Measurements from ENCODE around the gene ACAD10. TPM values are rescaled to one million over a fixed set of nuclear protein-coding genes. Genes with fewer than 3 reads are reported as not detected.

The ACAD10 gene
- total and polyA plus RNA-seq, 2 experiments from 2014 or later: 24.2 to 32.5 TPM

GRCh38 chr12:111687952-111688351, 2.1 kb downstream of the ACAD10 start:
- no peaks in the 10 kb centered on the region for H3K27me3 ChIP-seq
- H3K27ac ChIP-seq: no peak overlapping the region
- WGBS (ENCODE audit: low lambda C conversion rate, missing lambda C conversion rate): 94% methylated on average over 10 of the region's 10 CpGs
- no peak overlapping the region for H2AFZ ChIP-seq
- no peaks in the 10 kb centered on the region for H3K9me2 ChIP-seq (replicated peaks; ENCODE audit: insufficient read depth)
- TF ChIP-seq EZH2 (IDR thresholded peaks at IDR 0.05; ENCODE audit: borderline replicate concordance) (no peak), EZH2phosphoT487 (IDR thresholded peaks at IDR 0.05; ENCODE audit: low read depth, severe bottlenecking, unreplicated experiment) (no peak), CTCF (IDR thresholded peaks at IDR 0.05; ENCODE audit: poor library complexity) (no peak)
- H3K4me1 ChIP-seq (ENCODE audit: insufficient read depth): peaks cover 22% of the 10 kb centered on the region
- no peaks in the 10 kb centered on the region for H3K36me3 ChIP-seq (replicated peaks; ENCODE audit: insufficient read depth, low read depth)
- no peaks in the 10 kb centered on the region for H3K9me3 ChIP-seq (ENCODE audit: low read depth)
- no peak for DNase-seq (ENCODE audit: low spot score)
- peaks cover 7% of the 10 kb centered on the region for H4K20me1 ChIP-seq (ENCODE audit: insufficient read depth, poor library complexity, severe bottlenecking)
- H3K79me2 ChIP-seq: peaks cover 41% of the 10 kb centered on the region
- H3K4me2 ChIP-seq: no peak overlapping the region
- H3K4me3 ChIP-seq: no peak overlapping the region

GRCh38 chr12:111691262-111691661, 5.4 kb downstream of the ACAD10 start:
- no peak overlapping the region for H2AFZ ChIP-seq
- H3K4me3 ChIP-seq: no peak overlapping the region
- H3K4me1 ChIP-seq (ENCODE audit: insufficient read depth): peaks cover 10% of the 10 kb centered on the region
- H3K9me3 ChIP-seq (ENCODE audit: low read depth): no peaks in the 10 kb centered on the region
- H4K20me1 ChIP-seq (ENCODE audit: insufficient read depth, poor library complexity, severe bottlenecking): no peaks in the 10 kb centered on the region
- no peak overlapping the region for H3K27ac ChIP-seq
- no peak overlapping the region for H3K4me2 ChIP-seq
- no peak for DNase-seq (ENCODE audit: low spot score)
- no peaks in the 10 kb centered on the region for H3K9me2 ChIP-seq (replicated peaks; ENCODE audit: insufficient read depth)
- peaks cover 12% of the 10 kb centered on the region for H3K79me2 ChIP-seq
- no peaks in the 10 kb centered on the region for H3K36me3 ChIP-seq (replicated peaks; ENCODE audit: insufficient read depth, low read depth)
- WGBS (ENCODE audit: low lambda C conversion rate, missing lambda C conversion rate): 98% methylated on average over 3 of the region's 3 CpGs
- TF ChIP-seq EZH2 (IDR thresholded peaks at IDR 0.05; ENCODE audit: borderline replicate concordance) (no peak), EZH2phosphoT487 (IDR thresholded peaks at IDR 0.05; ENCODE audit: low read depth, severe bottlenecking, unreplicated experiment) (no peak), CTCF (IDR thresholded peaks at IDR 0.05; ENCODE audit: poor library complexity) (no peak)
- no peaks in the 10 kb centered on the region for H3K27me3 ChIP-seq

- Histone ChIP-seq H3K27ac (no peak overlapping the region), H3K79me2 (peaks cover 5% of the 10 kb centered on the region), H4K20me1 (ENCODE audit: insufficient read depth, poor library complexity, severe bottlenecking) (no peaks in the 10 kb centered on the region), H3K4me1 (ENCODE audit: insufficient read depth) (no peaks in the 10 kb centered on the region), H3K9me3 (ENCODE audit: low read depth) (no peaks in the 10 kb centered on the region), H3K9me2 (replicated peaks; ENCODE audit: insufficient read depth) (no peaks in the 10 kb centered on the region), H3K4me2 (no peak overlapping the region), H3K4me3 (no peak overlapping the region), H3K36me3 (replicated peaks; ENCODE audit: insufficient read depth, low read depth) (no peaks in the 10 kb centered on the region), H2AFZ (no peak overlapping the region), H3K27me3 (no peaks in the 10 kb centered on the region)
- 91% methylated on average over 15 of the region's 15 CpGs for WGBS (ENCODE audit: low lambda C conversion rate, missing lambda C conversion rate)
- TF ChIP-seq EZH2 (IDR thresholded peaks at IDR 0.05; ENCODE audit: borderline replicate concordance): no peak
- DNase-seq (ENCODE audit: low spot score): no peak
Measured at GRCh38 chr12:111692575-111693210, 6.8 kb downstream of the ACAD10 start.

- Histone ChIP-seq H3K79me2 (no peaks in the 10 kb centered on the region), H2AFZ (no peak overlapping the region), H3K4me3 (no peak overlapping the region), H3K9me3 (ENCODE audit: low read depth) (no peaks in the 10 kb centered on the region), H3K4me1 (ENCODE audit: insufficient read depth) (no peaks in the 10 kb centered on the region), H3K4me2 (no peak overlapping the region), H3K27me3 (no peaks in the 10 kb centered on the region), H4K20me1 (ENCODE audit: insufficient read depth, poor library complexity, severe bottlenecking) (no peaks in the 10 kb centered on the region), H3K9me2 (replicated peaks; ENCODE audit: insufficient read depth) (no peaks in the 10 kb centered on the region), H3K27ac (no peak overlapping the region), H3K36me3 (replicated peaks; ENCODE audit: insufficient read depth, low read depth) (no peaks in the 10 kb centered on the region)
- no peak for DNase-seq (ENCODE audit: low spot score)
- WGBS (ENCODE audit: low lambda C conversion rate, missing lambda C conversion rate): 97% methylated on average over 5 of the region's 5 CpGs
- no peak for TF ChIP-seq EZH2phosphoT487 (IDR thresholded peaks at IDR 0.05; ENCODE audit: low read depth, severe bottlenecking, unreplicated experiment)
- TF ChIP-seq CTCF (IDR thresholded peaks at IDR 0.05; ENCODE audit: poor library complexity): no peak
- no peak for TF ChIP-seq EZH2 (IDR thresholded peaks at IDR 0.05; ENCODE audit: borderline replicate concordance)
Measured at GRCh38 chr12:111693818-111694217, 8.0 kb downstream of the ACAD10 start.

Measured in hepatocyte (in vitro differentiated cells).